ENCODE data around the gene CYP4F2. TPM values are rescaled to one million over a fixed set of nuclear protein-coding genes. Genes with fewer than 3 reads are reported as not detected.
"Not testable (repeated sequence)": the region's sequence is repeated elsewhere in the genome, so short reads cannot be mapped to it uniquely, and the experiment has no call there.

Gene CYP4F2
- polyA plus RNA-seq, 1 donor (not counting 4 experiments of a cell fraction or from before 2014, with no cell fraction given), result 0.13 TPM

DNA sequence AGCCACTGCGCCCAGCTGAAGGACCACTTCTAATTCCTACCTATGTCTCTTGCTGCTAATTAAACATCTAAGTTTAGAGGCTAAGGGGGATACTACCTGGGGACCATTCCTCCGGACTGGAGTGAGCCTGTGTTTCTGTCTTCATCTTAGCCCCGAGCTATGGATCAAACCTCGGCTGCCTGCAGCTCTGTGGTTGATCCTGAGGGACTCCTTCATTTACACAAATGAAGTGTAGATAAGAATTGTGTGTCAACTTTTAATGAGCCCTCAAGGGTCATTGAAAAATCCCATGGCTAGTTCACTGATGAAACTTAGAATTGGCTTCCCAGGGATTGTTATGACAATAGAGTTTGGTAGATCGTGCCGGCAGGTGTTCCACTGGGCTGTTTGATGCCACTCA, 51.0 kb downstream of the CYP4F2 start:
- H4K20me1 ChIP-seq (ENCODE audit: control insufficient read depth, extremely low read depth, insufficient read depth, low read length), result no peaks in the 10 kb centered on the region
- no peak overlapping the region for H3K4me2 ChIP-seq (ENCODE audit: control insufficient read depth, extremely low read depth, insufficient read depth, low read depth, low read length)
- no peak overlapping the region for H3K27ac ChIP-seq (ENCODE audit: control insufficient read depth, insufficient read depth, low read length)
- H2AFZ ChIP-seq (ENCODE audit: control insufficient read depth, low read length), result no peak overlapping the region
- DNase-seq (ENCODE audit: low read depth, low spot score) (no peak), FAIRE-seq (no peak)
- no peaks in the 10 kb centered on the region for H3K9me3 ChIP-seq (ENCODE audit: control insufficient read depth, low read depth, low read length)
- H3K9ac ChIP-seq (ENCODE audit: control insufficient read depth, extremely low read depth, insufficient read depth, low read length), result no peak overlapping the region
- H3K27me3 ChIP-seq (ENCODE audit: control insufficient read depth, extremely low read depth, insufficient read depth, low read length), result peaks cover 6% of the 10 kb centered on the region
- H3K36me3 ChIP-seq (ENCODE audit: control insufficient read depth in 2 of 2, extremely low read depth in 1 of 2, insufficient read depth in 2 of 2, low read length in 2 of 2), result no peaks in the 10 kb centered on the region
- dilution Hi-C loops (cut with MboI; ENCODE audit: extremely low pct_ligation_motif_present, low sequenced_read_pairs), result no loop called here
- H3K4me3 ChIP-seq (ENCODE audit: control insufficient read depth in 2 of 3, extremely low read depth in 1 of 3, insufficient read depth in 2 of 3, low read depth in 1 of 3, low read length in 3 of 3), result no peak overlapping the region
- no peaks in the 10 kb centered on the region for H3K4me1 ChIP-seq (ENCODE audit: control insufficient read depth, extremely low read depth, insufficient read depth, low read length)
- TF ChIP-seq, protein P1, sequence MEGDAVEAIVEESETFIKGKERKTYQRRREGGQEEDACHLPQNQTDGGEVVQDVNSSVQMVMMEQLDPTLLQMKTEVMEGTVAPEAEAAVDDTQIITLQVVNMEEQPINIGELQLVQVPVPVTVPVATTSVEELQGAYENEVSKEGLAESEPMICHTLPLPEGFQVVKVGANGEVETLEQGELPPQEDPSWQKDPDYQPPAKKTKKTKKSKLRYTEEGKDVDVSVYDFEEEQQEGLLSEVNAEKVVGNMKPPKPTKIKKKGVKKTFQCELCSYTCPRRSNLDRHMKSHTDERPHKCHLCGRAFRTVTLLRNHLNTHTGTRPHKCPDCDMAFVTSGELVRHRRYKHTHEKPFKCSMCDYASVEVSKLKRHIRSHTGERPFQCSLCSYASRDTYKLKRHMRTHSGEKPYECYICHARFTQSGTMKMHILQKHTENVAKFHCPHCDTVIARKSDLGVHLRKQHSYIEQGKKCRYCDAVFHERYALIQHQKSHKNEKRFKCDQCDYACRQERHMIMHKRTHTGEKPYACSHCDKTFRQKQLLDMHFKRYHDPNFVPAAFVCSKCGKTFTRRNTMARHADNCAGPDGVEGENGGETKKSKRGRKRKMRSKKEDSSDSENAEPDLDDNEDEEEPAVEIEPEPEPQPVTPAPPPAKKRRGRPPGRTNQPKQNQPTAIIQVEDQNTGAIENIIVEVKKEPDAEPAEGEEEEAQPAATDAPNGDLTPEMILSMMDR (optimal IDR thresholded peaks at IDR 0.05 in 1 of 3, IDR thresholded peaks at IDR 0.05 in 1 of 3, conservative IDR thresholded peaks at IDR 0.05 in 1 of 3; ENCODE audit: extremely low read depth in 1 of 3, insufficient read depth in 2 of 3, low read length in 3 of 3), result no peak
- no peak for TF ChIP-seq EZH2 (IDR thresholded peaks at IDR 0.05; ENCODE audit: low read length)
- H3K9me1 ChIP-seq (ENCODE audit: control insufficient read depth, extremely low read depth, insufficient read depth, low read length), result no peaks in the 10 kb centered on the region
- no peaks in the 10 kb centered on the region for H3K79me2 ChIP-seq (ENCODE audit: control insufficient read depth, insufficient read depth, low read length)

DNA sequence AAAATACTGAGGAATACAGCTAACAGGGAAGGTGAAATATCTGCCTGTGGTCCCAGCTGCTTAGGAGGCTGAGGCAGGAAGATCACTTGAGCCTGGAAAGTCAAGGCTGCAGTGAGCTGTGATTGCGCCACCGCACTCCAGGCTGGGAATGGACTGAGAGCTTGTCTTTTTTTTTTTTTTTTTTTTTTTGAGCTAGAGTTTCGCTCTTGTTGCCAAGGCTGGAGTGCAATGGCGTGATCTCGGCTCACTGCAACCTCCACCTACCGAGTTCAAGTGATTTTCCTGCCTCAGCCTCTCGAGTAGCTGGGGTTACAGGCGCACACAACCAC, 54.0 kb downstream of the CYP4F2 start:
- H2AFZ ChIP-seq (ENCODE audit: control insufficient read depth, low read length); H3K9me1 ChIP-seq (ENCODE audit: control insufficient read depth, extremely low read depth, insufficient read depth, low read length); DNase-seq (ENCODE audit: low read depth, low spot score); FAIRE-seq; H3K9me3 ChIP-seq (ENCODE audit: control insufficient read depth, low read depth, low read length); H3K27ac ChIP-seq (ENCODE audit: control insufficient read depth, insufficient read depth, low read length); dilution Hi-C loops (cut with MboI; ENCODE audit: extremely low pct_ligation_motif_present, low sequenced_read_pairs); H3K79me2 ChIP-seq (ENCODE audit: control insufficient read depth, insufficient read depth, low read length); H3K4me3 ChIP-seq (ENCODE audit: control insufficient read depth in 2 of 3, extremely low read depth in 1 of 3, insufficient read depth in 2 of 3, low read depth in 1 of 3, low read length in 3 of 3); H3K4me1 ChIP-seq (ENCODE audit: control insufficient read depth, extremely low read depth, insufficient read depth, low read length); H3K9ac ChIP-seq (ENCODE audit: control insufficient read depth, extremely low read depth, insufficient read depth, low read length); H3K36me3 ChIP-seq (ENCODE audit: control insufficient read depth in 2 of 2, extremely low read depth in 1 of 2, insufficient read depth in 2 of 2, low read length in 2 of 2); H4K20me1 ChIP-seq (ENCODE audit: control insufficient read depth, extremely low read depth, insufficient read depth, low read length); H3K27me3 ChIP-seq (ENCODE audit: control insufficient read depth, extremely low read depth, insufficient read depth, low read length); H3K4me2 ChIP-seq (ENCODE audit: control insufficient read depth, extremely low read depth, insufficient read depth, low read depth, low read length): not testable (repeated sequence)

DNA sequence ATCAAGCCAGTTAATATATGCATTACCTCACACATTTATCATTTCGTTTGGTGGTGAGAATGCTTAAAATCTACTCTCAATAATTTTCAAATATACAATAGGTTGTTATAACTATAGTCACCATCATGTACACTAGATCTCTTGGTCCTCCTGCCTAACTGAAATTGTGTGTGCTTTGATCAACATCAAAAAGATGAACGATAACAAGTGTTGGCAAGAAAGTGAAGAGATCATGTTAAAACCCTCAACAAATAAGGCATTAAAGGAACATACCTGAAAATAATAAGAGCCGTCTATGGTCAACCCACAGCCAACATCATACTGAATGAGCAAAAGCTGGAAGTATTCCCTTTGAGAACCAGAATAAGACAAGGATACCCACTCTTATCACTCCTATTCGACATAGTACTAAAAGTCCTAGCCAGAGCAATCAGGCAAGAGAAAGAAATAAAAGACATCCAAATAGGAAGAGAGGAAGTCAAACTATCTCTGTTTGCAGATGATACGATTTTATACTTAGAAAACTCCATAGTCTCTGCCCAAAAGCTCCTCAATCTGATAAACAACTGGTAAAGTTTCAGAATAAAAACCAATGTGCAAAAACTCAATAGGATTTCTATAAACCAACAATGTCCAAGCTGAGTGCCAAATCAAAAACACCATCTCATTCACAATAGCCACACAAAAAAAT, 54.5 kb downstream of the CYP4F2 start:
- Histone ChIP-seq H3K79me2 (ENCODE audit: control insufficient read depth, insufficient read depth, low read length) (no peaks in the 10 kb centered on the region), H3K9me3 (ENCODE audit: control insufficient read depth, low read depth, low read length) (no peaks in the 10 kb centered on the region), H3K4me2 (ENCODE audit: control insufficient read depth, extremely low read depth, insufficient read depth, low read depth, low read length) (no peak overlapping the region), H4K20me1 (ENCODE audit: control insufficient read depth, extremely low read depth, insufficient read depth, low read length) (no peaks in the 10 kb centered on the region), H3K4me3 (ENCODE audit: control insufficient read depth in 2 of 3, extremely low read depth in 1 of 3, insufficient read depth in 2 of 3, low read depth in 1 of 3, low read length in 3 of 3) (no peak overlapping the region), H3K27ac (ENCODE audit: control insufficient read depth, insufficient read depth, low read length) (no peak overlapping the region), H3K9ac (ENCODE audit: control insufficient read depth, extremely low read depth, insufficient read depth, low read length) (no peak overlapping the region), H3K36me3 (ENCODE audit: control insufficient read depth in 2 of 2, extremely low read depth in 1 of 2, insufficient read depth in 2 of 2, low read length in 2 of 2) (no peaks in the 10 kb centered on the region), H3K9me1 (ENCODE audit: control insufficient read depth, extremely low read depth, insufficient read depth, low read length) (no peaks in the 10 kb centered on the region), H3K27me3 (ENCODE audit: control insufficient read depth, extremely low read depth, insufficient read depth, low read length) (peaks cover 6% of the 10 kb centered on the region), H3K4me1 (ENCODE audit: control insufficient read depth, extremely low read depth, insufficient read depth, low read length) (peaks cover 2% of the 10 kb centered on the region), H2AFZ (ENCODE audit: control insufficient read depth, low read length) (no peak overlapping the region)
- dilution Hi-C loops (cut with MboI; ENCODE audit: extremely low pct_ligation_motif_present, low sequenced_read_pairs), result no loop called here
- DNase-seq (ENCODE audit: low read depth, low spot score), result no peak
- TF ChIP-seq, protein P1 (optimal IDR thresholded peaks at IDR 0.05 in 1 of 3, IDR thresholded peaks at IDR 0.05 in 1 of 3, conservative IDR thresholded peaks at IDR 0.05 in 1 of 3; ENCODE audit: extremely low read depth in 1 of 3, insufficient read depth in 2 of 3, low read length in 3 of 3), result no peak
- TF ChIP-seq EZH2 (IDR thresholded peaks at IDR 0.05; ENCODE audit: low read length), result no peak
- no peak for FAIRE-seq

Measured in keratinocyte (primary cell).